ENCODE results near the gene NUCKS1. TPM values are rescaled to one million over a fixed set of nuclear protein-coding genes. Genes with fewer than 3 reads are reported as not detected.
A peak's percentile ranks its signal among the peaks of the same experiment; 100 is the strongest.
"Not testable (repeated sequence)": the region's sequence is repeated elsewhere in the genome, so short reads cannot be mapped to it uniquely, and the experiment has no call there.

Gene NUCKS1
- total RNA-seq, 2 donors from 2014 or later = 80.6 to 116 TPM

GRCh38 chr1:205733438-205734175 is 16.4 kb downstream of the NUCKS1 start:
- H3K27me3 ChIP-seq (replicated peaks; ENCODE audit: insufficient read depth) = no peaks in the 10 kb centered on the region
- ATAC-seq (ENCODE audit: insufficient number of reproducible peaks, low FRiP score, low read depth) = no peak
- no peaks in the 10 kb centered on the region for H3K9me3 ChIP-seq
- H3K36me3 ChIP-seq = peaks cover 9% of the 10 kb centered on the region
- TF ChIP-seq CTCF (IDR thresholded peaks at IDR 0.05) = no peak
- peak overlapping the region in 1 of 2 donors; percentile 26 for H3K27ac ChIP-seq
- peaks cover 3 to 39% of the 10 kb centered on the region in 2 donors for H3K4me1 ChIP-seq (ENCODE audit: control insufficient read depth in 1 of 2, low read depth in 2 of 2)
- no peak for DNase-seq (ENCODE audit: low spot score)
- H3K4me3 ChIP-seq = no peak overlapping the region

GRCh38 chr1:205729945-205730610 is 19.9 kb downstream of the NUCKS1 start:
- H3K9me3 ChIP-seq = no peaks in the 10 kb centered on the region
- no peak overlapping the region for H3K27ac ChIP-seq
- DNase-seq (ENCODE audit: low spot score) (no peak), ATAC-seq (ENCODE audit: insufficient number of reproducible peaks, low FRiP score, low read depth) (no peak)
- H3K4me3 ChIP-seq = no peak overlapping the region
- peaks cover 9% of the 10 kb centered on the region for H3K36me3 ChIP-seq
- peaks cover 3 to 43% of the 10 kb centered on the region in 2 donors for H3K4me1 ChIP-seq (ENCODE audit: control insufficient read depth in 1 of 2, low read depth in 2 of 2)
- TF ChIP-seq CTCF (IDR thresholded peaks at IDR 0.05) = no peak
- H3K27me3 ChIP-seq (replicated peaks; ENCODE audit: insufficient read depth) = no peaks in the 10 kb centered on the region

GRCh38 chr1:205726619-205727125 is 23.3 kb downstream of the NUCKS1 start:
- Histone ChIP-seq H3K27ac (no peak overlapping the region), H3K9me3 (no peaks in the 10 kb centered on the region), H3K27me3 (replicated peaks; ENCODE audit: insufficient read depth) (no peaks in the 10 kb centered on the region), H3K4me3 (no peak overlapping the region), H3K36me3 (peaks cover 4% of the 10 kb centered on the region), H3K4me1 (ENCODE audit: control insufficient read depth in 1 of 2, low read depth in 2 of 2) (peaks cover 0 to 27% of the 10 kb centered on the region in 2 donors)
- TF ChIP-seq CTCF (IDR thresholded peaks at IDR 0.05) = no peak
- ATAC-seq (ENCODE audit: insufficient number of reproducible peaks, low FRiP score, low read depth) (no peak), DNase-seq (ENCODE audit: low spot score) (no peak)

- H3K36me3 ChIP-seq = peaks cover 14% of the 10 kb centered on the region
- H3K27ac ChIP-seq = no peak overlapping the region
- H3K9me3 ChIP-seq = no peaks in the 10 kb centered on the region
- DNase-seq (ENCODE audit: low spot score) = no peak
- TF ChIP-seq CTCF (IDR thresholded peaks at IDR 0.05) = no peak
- no peak overlapping the region for H3K4me3 ChIP-seq
- H3K4me1 ChIP-seq (ENCODE audit: control insufficient read depth in 1 of 2, low read depth in 2 of 2) = peaks cover 0 to 19% of the 10 kb centered on the region in 2 donors
- H3K27me3 ChIP-seq (replicated peaks; ENCODE audit: insufficient read depth) = no peaks in the 10 kb centered on the region
- no peak for ATAC-seq (ENCODE audit: insufficient number of reproducible peaks, low FRiP score, low read depth)
Measured at GRCh38 chr1:205725514-205725913, 24.5 kb downstream of the NUCKS1 start.

GRCh38 chr1:205720740-205721139 is 29.2 kb downstream of the NUCKS1 start:
- H3K4me3 ChIP-seq; H3K27me3 ChIP-seq (replicated peaks; ENCODE audit: insufficient read depth); DNase-seq (ENCODE audit: low spot score); H3K4me1 ChIP-seq (ENCODE audit: control insufficient read depth in 1 of 2, low read depth in 2 of 2); H3K27ac ChIP-seq; H3K9me3 ChIP-seq; ATAC-seq (ENCODE audit: insufficient number of reproducible peaks, low FRiP score, low read depth): not testable (repeated sequence)
- peaks cover 38% of the 10 kb centered on the region for H3K36me3 ChIP-seq

Measured in thoracic aorta (tissue), 2 donors.